B cell (primary cell): ENCODE measurements around the gene ANKRD28. TPM values are rescaled to one million over a fixed set of nuclear protein-coding genes. Genes with fewer than 3 reads are reported as not detected.

ENCODE experiments used
- ATAC-seq: fragments of 200-7000 bp; cut with Tn5 transposase; one replicate; pipeline ENCODE4 v1.10.0; 2021; ENCODE audit warnings: low read depth, mild to moderate bottlenecking, moderate number of reproducible peaks, moderate library complexity
- CTCF ChIA-PET: fragments of 350-600 bp; sonication (Branson Sonifier 250); formaldehyde crosslinking; loops from one replicate; lab custom pipeline; 2021; ENCODE audit warnings: antibody characterized with exemption, inconsistent platforms; lab: Charles Lee
- POLR2A ChIA-PET: fragments of 350-600 bp; sonication (Branson Sonifier 250); formaldehyde crosslinking; loops from one replicate; lab custom pipeline; 2021; ENCODE audit warnings: antibody characterized with exemption; lab: Charles Lee
- DNase-seq: peaks from one replicate; pipeline ENCODE4 v3.0.0; 2013
- H2AFZ ChIP-seq: 2 replicates; pipeline ENCODE4 v1.6.1; 2012; ENCODE audit warnings: mild to moderate bottlenecking, low read depth, low read length; ENCODE audit not compliant: insufficient read depth, poor library complexity, severe bottlenecking
- H3K27ac ChIP-seq, 2 donors: 1 replicate in 1 of 2; 2 replicates in 1 of 2; pipeline ENCODE4 v1.5.1; 2012 to 2013; ENCODE audit warnings: low read length in 2 of 2, mild to moderate bottlenecking in 2 of 2, moderate library complexity in 1 of 2
- H3K27me3 ChIP-seq, 4 experiments: fragments of 200-600 bp in 1 of 4; sonication (generic) in 1 of 4; replicated peaks in 1 of 4; 1 replicate in 2 of 4; 2 replicates in 2 of 4; pipeline versions ENCODE4 v1.6.1 to v1.7.0; 2013 to 2016; ENCODE audit warnings: low read length in 3 of 4, mild to moderate bottlenecking in 2 of 4, mixed read lengths in 1 of 4, moderate library complexity in 1 of 4; ENCODE audit not compliant: insufficient read depth in 4 of 4, control insufficient read depth in 3 of 4; ENCODE audit errors: control extremely low read depth in 1 of 4
- H3K36me3 ChIP-seq, 2 experiments: replicated peaks in 1 of 2; 1 replicate in 1 of 2; 2 replicates in 1 of 2; pipeline versions ENCODE4 v1.6.1 to v1.7.1; 2013; ENCODE audit warnings: low read length in 1 of 2; ENCODE audit not compliant: insufficient read depth in 2 of 2, control insufficient read depth in 1 of 2; ENCODE audit errors: control extremely low read depth in 1 of 2, extremely low read depth in 1 of 2
- H3K4me1 ChIP-seq, 2 donors: fragments of 200-600 bp in 1 of 2; sonication (generic) in 1 of 2; 1 replicate in 1 of 2; 2 replicates in 1 of 2; pipeline versions ENCODE4 v1.5.1 to v1.6.1; 2013 to 2017; ENCODE audit warnings: low read length in 2 of 2; ENCODE audit not compliant: control insufficient read depth in 2 of 2, insufficient read depth in 2 of 2
- H3K4me2 ChIP-seq: replicated peaks from 2 replicates; pipeline ENCODE3; 2012; ENCODE audit warnings: mild to moderate bottlenecking, low read depth, low read length; ENCODE audit not compliant: poor library complexity, severe bottlenecking
- H3K4me3 ChIP-seq, 5 experiments: fragments of 200-600 bp in 1 of 5; sonication (generic) in 1 of 5; 1 replicate in 3 of 5; 2 replicates in 2 of 5; pipeline versions ENCODE4 v1.5.1 to v1.7.0; 2011 to 2016; ENCODE audit warnings: low read length in 4 of 5, mild to moderate bottlenecking in 4 of 5, low read depth in 2 of 5, control low read depth in 1 of 5, moderate library complexity in 1 of 5; ENCODE audit not compliant: insufficient read depth in 1 of 5; ENCODE audit errors: control extremely low read depth in 1 of 5, extremely low read depth in 1 of 5
- H3K79me2 ChIP-seq: fragments of 200-600 bp; sonication (generic); one replicate; pipeline ENCODE4 v1.6.0; 2016; ENCODE audit warnings: low read length; ENCODE audit not compliant: control insufficient read depth, insufficient read depth
- H3K9ac ChIP-seq: fragments of 200-600 bp; sonication (generic); 2 replicates; pipeline ENCODE4 v1.6.1; 2017; ENCODE audit warnings: mild to moderate bottlenecking, low read length, moderate library complexity
- H3K9me3 ChIP-seq, 3 donors: one replicate each; pipeline versions ENCODE4 v1.6.1 to v1.7.1; 2013; ENCODE audit warnings: low read length in 2 of 3; ENCODE audit not compliant: control insufficient read depth in 2 of 3, insufficient read depth in 1 of 3; ENCODE audit errors: control extremely low read depth in 1 of 3
- H4K20me1 ChIP-seq: 2 replicates; pipeline ENCODE4 v1.6.0; 2012; ENCODE audit warnings: mild to moderate bottlenecking, low read length; ENCODE audit not compliant: insufficient read depth, control insufficient read depth, poor library complexity, severe bottlenecking
- H3K27ac Mint-ChIP-seq: one replicate; pipeline ENCODE4 v1.8.0; 2021; ENCODE audit warnings: mixed read lengths
- H3K27me3 Mint-ChIP-seq: one replicate; pipeline ENCODE4 v1.8.0; 2021; ENCODE audit warnings: mixed read lengths
- H3K4me1 Mint-ChIP-seq: one replicate; pipeline ENCODE4 v1.8.0; 2021; ENCODE audit warnings: mixed read lengths
- H3K4me3 Mint-ChIP-seq: one replicate; pipeline ENCODE4 v1.8.0; 2021; ENCODE audit warnings: mixed read lengths
- H3K9me3 Mint-ChIP-seq: one replicate; pipeline ENCODE4 v1.8.0; 2022; ENCODE audit warnings: mixed read lengths; ENCODE audit not compliant: insufficient read depth
- EZH2 ChIP-seq: IDR thresholded peaks from 2 replicates; pipeline ENCODE4 v1.6.1; 2012; ENCODE audit warnings: borderline replicate concordance, low read depth, mild to moderate bottlenecking, moderate library complexity, low read length; ENCODE audit not compliant: insufficient read depth, poor library complexity, severe bottlenecking
- WGBS: methylation state at CpG from one replicate; pipeline ENCODE4 v1.1.5; 2013; ENCODE audit warnings: missing lambda C conversion rate; ENCODE audit not compliant: insufficient coverage; 5-methylcytosine and 5-hydroxymethylcytosine counted together
- intact Hi-C: fragments of 100-400 bp; cut with micrococcal nuclease; formaldehyde crosslinking; loops from one replicate; pipeline ENCODE4 v1.10.0; 2022
- polyA plus RNA-seq: library from polyadenylated mRNA; depleted of rRNA; stranded (reverse); fragments of >200 nt; gene quantifications from 2 replicates; pipeline ENCODE4 v1.2.3, GENCODE V29; 2012
- total RNA-seq, 2 donors: library from RNA; stranded (reverse); fragments of 120-200 nt in 1 of 2; gene quantifications; 1 replicate in 1 of 2; 2 replicates in 1 of 2; pipeline versions ENCODE4 v1.2.3 to v1.2.4, GENCODE V29; 2013 to 2022
- TF ChIP-seq, protein P1 (sequence below): fragments of 200-600 bp; IDR thresholded peaks from one replicate; pipeline ENCODE4 v1.8.0; 2022; ENCODE audit warnings: antibody characterized with exemption, mild to moderate bottlenecking

ANKRD28 gene
- total and polyA plus RNA-seq, 2 donors (not counting 1 experiment from before 2014, with no cell fraction given) = 20.7 to 37.4 TPM

DNA sequence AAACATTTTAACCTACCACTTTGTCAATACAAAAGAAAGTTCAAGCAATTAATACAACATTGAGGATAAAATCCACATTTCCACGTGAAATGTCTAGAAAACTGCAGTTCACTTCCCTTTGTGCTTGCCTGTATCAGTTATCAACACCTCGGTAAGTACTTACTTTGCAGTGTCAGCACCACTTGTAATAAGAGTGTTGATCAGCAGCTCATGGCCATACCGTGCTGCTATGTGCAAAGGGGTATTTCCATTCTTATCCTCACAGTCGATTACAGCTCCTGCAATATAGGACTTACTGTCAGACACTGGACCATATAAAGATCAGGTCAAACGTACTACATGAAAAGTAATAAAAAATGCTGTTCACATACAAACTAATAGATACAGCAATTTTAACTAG is 84.4 kb downstream of the ANKRD28 start:
- no peak overlapping the region for H3K4me2 ChIP-seq
- no peaks in the 10 kb centered on the region for H3K9me3 ChIP-seq
- no peak overlapping the region for H3K4me3 ChIP-seq
- intact Hi-C loops = no loop called here
- Mint-ChIP-seq H3K27me3 (no peaks in the 10 kb centered on the region), H3K27ac (no peak overlapping the region), H3K4me3 (no peak overlapping the region), H3K4me1 (peaks cover 4% of the 10 kb centered on the region), H3K9me3 (no peaks in the 10 kb centered on the region)
- H3K27me3 ChIP-seq = no peaks in the 10 kb centered on the region
- peaks cover 4 to 38% of the 10 kb centered on the region in 2 experiments for H3K36me3 ChIP-seq
- H3K9ac ChIP-seq = no peak overlapping the region
- no peak for DNase-seq
- ChIA-PET POLR2A (no interaction called here), CTCF (interaction anchor here (1.2 to 1.4 kb wide), 2 partner anchors 8 to 99 kb away, joined by 3 to 5 read pairs; no protein-coding TSS in a partner anchor)
- no peaks in the 10 kb centered on the region for H4K20me1 ChIP-seq
- TF ChIP-seq EZH2 = no peak
- TF ChIP-seq, protein P1, sequence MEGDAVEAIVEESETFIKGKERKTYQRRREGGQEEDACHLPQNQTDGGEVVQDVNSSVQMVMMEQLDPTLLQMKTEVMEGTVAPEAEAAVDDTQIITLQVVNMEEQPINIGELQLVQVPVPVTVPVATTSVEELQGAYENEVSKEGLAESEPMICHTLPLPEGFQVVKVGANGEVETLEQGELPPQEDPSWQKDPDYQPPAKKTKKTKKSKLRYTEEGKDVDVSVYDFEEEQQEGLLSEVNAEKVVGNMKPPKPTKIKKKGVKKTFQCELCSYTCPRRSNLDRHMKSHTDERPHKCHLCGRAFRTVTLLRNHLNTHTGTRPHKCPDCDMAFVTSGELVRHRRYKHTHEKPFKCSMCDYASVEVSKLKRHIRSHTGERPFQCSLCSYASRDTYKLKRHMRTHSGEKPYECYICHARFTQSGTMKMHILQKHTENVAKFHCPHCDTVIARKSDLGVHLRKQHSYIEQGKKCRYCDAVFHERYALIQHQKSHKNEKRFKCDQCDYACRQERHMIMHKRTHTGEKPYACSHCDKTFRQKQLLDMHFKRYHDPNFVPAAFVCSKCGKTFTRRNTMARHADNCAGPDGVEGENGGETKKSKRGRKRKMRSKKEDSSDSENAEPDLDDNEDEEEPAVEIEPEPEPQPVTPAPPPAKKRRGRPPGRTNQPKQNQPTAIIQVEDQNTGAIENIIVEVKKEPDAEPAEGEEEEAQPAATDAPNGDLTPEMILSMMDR = no peak
- H3K4me1 ChIP-seq = peaks cover 0 to 3% of the 10 kb centered on the region in 2 donors
- no peak overlapping the region for H3K27ac ChIP-seq
- H3K79me2 ChIP-seq = no peaks in the 10 kb centered on the region
- 76% methylated on average over 2 of the region's 5 CpGs for WGBS
- no peak overlapping the region for H2AFZ ChIP-seq
- no peak for ATAC-seq

DNA sequence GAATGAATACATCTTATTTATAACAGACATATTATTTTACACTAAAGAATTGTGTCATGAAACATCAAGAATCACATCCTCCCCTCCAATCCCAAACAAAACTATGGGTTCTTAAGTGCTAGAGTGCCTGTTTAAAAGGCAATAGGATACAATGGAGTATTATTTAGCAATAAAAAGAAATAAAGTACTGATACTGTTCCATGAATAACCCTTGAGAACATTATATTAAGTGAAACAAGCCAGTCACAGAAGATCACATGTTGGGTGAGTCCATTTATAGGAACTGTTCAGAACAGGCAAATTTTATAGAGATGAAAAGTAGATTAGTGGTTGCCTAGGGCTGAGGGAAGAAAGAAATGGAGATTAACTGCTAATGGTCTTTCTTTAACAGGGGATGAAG is 86.5 kb downstream of the ANKRD28 start:
- TF ChIP-seq, protein P1 = no peak
- TF ChIP-seq EZH2 = no peak
- Mint-ChIP-seq H3K27ac (no peak overlapping the region), H3K4me3 (no peak overlapping the region), H3K27me3 (no peaks in the 10 kb centered on the region), H3K4me1 (peaks cover 4% of the 10 kb centered on the region), H3K9me3 (no peaks in the 10 kb centered on the region)
- DNase-seq (no peak), ATAC-seq (no peak)
- no peak overlapping the region for H3K4me2 ChIP-seq
- H2AFZ ChIP-seq = no peak overlapping the region
- peaks cover 0 to 3% of the 10 kb centered on the region in 2 donors for H3K4me1 ChIP-seq
- H4K20me1 ChIP-seq = no peaks in the 10 kb centered on the region
- H3K4me3 ChIP-seq = no peak overlapping the region
- H3K79me2 ChIP-seq = no peaks in the 10 kb centered on the region
- H3K9me3 ChIP-seq = no peaks in the 10 kb centered on the region
- ChIA-PET POLR2A (no interaction called here), CTCF (no interaction called here)
- H3K27me3 ChIP-seq = no peaks in the 10 kb centered on the region
- peaks cover 10 to 53% of the 10 kb centered on the region in 2 experiments for H3K36me3 ChIP-seq
- H3K27ac ChIP-seq = no peak overlapping the region
- H3K9ac ChIP-seq = no peak overlapping the region
- intact Hi-C loops = no loop called here
